ENCODE data around the gene NCKAP5.
A peak's percentile ranks its signal among the peaks of the same experiment; 100 is the strongest.

The NCKAP5 gene

DNA sequence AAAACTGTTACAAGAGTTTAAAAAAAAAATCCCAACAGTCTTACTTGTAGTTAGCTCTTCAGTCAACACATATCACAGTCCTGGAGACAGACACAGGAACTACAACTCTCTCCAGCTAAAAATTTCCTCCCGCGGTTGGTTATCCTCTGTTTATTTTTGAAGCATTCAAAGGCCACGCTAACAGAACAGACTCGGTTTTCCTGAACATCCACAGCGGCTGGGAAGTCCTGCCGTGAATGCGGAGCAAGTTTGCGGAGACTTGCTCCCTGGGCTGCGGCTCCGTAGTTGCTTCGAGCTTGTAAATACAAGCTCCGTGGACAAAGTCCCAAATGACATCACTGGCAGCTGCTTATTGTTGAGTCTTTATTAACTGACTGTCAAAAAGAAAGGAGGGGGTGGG is at the start of gene NCKAP5:
Gene NCKAP5 (minus strand): TSS at position 292 of the 400 bp plus-strand sequence. CDS start 50,937 bp downstream, outside the sequence.
- no peak for DNase-seq

DNA sequence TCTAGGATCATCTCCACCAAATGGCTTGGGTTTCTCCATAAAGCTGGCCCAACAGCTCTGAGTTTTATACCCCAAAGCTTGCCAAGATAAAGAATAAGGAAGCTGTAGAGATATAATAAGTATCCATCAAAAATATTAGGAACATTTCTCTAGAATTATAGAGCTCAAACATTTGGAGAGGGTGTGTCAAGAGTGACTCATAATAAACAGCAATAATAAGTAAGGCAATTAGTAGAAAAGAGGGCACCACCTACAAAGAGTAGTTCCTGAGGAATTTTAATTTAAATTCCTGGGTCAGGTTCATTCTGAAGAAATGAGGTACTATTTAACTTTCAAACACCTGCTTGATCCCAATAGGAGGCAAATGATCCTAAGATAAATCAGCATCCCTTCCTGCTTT is 41.4 kb upstream of the NCKAP5 start:
- DNase-seq = no peak

GRCh38 chr2:133608291-133608690 is 40.0 kb upstream of the NCKAP5 start:
- no peak for DNase-seq

DNA sequence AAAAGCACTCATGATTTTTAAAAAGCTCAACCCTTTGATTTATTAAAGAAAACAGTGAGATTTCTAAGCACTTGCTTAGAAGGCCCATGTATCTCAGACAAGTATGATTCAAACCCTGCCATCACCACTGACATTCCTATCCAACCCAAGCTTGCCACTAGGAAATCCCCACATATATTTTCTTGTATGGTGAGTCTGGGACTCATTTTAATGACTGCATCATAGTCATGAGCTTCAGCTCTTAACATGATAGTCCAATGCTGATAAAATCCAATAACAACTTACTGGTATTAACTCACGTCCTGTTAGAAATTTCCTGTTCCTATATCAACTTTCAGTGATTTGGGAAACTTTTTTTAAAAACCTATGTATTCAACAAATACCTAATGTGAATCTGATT is 39.4 kb upstream of the NCKAP5 start:
- DNase-seq = no peak

- no peak for DNase-seq
Measured at GRCh38 chr2:133606616-133607015, 38.4 kb upstream of the NCKAP5 start.

DNA sequence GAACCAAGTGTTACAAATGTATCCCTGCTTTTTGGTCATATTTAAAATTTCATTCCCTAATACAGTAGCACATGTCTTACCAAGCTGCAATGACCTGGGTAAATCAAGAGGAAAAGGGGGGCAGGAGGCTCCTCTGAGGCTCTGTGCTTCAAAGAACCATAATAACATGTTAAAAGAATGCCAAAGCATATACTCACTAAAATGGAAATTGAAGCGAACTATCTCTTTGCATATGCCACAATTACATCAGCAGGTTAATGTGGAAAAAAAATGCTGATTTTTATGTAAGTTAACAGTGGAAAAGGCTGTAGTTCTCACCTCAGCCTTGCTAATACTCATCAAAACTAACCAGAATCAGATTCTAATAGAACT is 37.5 kb upstream of the NCKAP5 start:
- no peak for DNase-seq

GRCh38 chr2:133605011-133605765 is 36.9 kb upstream of the NCKAP5 start:
- peak; percentile 59 for DNase-seq

- DNase-seq = no peak
Measured at GRCh38 chr2:133603109-133603508, 34.8 kb upstream of the NCKAP5 start.

DNA sequence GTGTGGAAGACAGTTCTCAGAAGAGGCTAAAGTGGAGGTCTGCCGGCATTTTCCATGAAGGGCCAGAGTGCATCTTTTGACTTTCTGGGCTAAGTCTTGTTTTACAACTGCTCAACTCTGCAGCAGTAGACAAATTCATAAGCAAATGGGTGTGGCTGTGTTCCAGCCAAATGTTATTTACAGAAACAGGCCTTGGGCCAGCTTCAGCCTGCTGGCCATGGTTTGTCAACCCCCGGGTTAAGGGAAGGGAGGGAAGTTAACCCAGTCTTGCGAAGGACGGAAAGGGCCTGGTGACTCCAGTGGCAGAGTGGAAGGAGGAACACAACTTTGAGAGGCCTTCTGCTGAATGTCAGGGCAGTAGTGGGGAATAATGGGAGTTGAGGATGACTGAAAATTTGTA is 34.3 kb upstream of the NCKAP5 start:
- DNase-seq = no peak

DNA sequence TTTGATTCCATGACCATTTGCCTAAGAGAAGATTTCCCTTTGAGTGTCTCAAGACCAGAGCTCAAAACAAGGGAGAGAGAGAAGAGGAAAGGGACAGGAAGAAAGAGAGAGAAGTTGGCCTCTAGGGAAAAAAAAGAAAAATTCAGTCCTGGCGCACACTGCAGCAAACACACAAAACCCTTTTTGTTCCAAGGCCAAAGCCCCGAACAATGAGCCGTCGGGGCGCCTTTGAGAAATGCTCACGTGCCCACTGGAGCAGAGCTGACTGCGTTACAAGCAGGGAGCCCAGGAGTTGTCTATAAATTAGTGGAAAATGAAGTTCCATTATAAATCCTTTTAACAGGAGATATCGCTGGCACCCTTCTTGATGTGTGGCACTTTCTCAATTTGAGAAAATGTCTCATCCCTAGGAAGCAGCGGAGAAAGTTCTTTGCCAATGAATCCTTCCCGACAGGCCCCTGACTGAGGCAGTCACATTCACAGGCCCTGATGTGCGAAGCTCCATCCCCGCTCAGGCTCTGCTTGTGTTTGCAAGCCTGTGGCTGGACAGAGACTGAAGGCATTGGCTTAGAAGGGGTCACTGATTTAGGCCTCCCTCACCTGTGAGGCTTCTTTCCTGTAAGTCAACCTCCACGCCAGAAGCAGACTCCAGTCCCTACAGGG is 32.1 kb upstream of the NCKAP5 start:
- no peak for DNase-seq

DNA sequence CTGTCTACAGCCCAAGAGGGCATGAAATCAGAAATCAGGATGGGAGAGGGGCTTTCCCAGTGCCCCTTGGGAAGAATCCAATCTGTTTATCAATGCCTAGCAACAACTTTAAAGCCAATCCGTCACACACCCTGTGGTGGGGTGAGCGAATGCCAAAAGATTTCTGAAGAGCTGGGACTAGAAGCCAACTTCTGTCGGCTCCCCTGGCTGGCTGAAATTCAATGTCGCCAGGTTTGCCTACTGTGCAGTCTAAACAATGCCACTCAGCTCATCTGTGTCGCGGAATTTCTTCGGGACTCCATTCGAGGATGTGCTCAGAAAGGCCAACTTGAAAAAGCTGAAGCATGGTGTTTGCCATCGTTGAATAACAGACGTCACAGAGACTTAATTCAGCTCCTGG is 31.5 kb upstream of the NCKAP5 start:
- DNase-seq = no peak

DNA sequence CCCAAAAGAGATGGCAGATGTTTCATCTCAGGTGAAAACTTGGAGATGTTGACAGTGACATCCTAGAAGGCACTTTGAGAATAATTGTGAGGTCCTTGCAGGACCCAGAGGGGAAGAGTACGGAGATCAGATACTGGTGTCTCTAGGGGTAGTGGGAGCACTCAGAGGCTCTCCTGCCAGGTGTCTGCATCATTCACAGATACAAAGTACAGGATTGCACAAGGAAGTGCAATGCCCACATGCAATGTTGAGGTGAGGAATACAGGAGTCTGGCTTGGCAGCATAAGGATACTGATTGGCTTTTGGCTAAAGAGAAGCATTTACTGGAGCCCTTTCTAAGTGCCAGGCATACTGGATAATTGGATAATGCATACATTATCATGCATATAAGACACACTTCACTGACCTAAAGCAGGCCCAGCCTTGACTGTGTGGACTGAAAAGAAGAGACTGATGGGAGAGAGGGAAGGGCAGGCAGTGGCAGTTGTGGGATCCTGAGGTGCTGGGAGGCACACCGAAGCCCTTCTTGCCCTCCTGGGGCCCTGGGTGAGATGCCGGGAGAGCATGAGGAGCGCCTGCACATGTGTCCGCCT is 31.0 kb upstream of the NCKAP5 start:
- no peak for DNase-seq

GRCh38 chr2:133598769-133599168 is 30.5 kb upstream of the NCKAP5 start:
- no peak for DNase-seq

DNA sequence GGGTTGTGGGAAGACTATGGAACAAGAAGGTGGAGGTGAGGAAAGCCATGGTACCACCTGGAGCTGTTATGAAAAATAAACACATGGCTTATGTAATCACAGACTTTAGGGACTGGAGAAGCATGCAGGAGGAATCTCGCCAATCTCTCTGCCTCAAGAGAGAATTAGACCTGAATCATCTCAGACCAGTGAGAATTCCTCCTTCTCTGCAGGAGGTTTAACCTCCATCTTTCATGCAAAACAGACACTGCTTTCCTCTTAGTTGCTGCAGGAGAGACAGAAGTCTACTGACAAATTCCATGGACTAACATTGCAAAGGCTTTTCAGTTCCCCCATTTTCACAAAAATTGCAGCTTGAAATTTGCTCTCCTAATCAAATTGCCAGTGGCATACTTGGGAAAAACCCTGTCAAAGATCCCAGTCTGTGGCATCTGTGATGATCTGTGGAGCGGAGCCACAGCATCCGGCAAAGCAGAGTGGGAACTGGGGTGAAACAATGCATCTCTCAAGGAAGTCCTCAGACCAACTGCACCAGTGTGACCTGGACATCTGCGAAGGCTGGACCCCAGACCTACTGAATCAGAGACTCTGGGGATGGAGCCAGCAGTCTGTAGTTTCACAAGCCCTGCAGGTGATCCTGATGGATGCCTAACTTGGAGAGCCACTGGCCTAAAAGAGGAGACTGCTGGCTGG is 28.6 kb upstream of the NCKAP5 start:
- no peak for DNase-seq

- DNase-seq = no peak
Measured at GRCh38 chr2:133591164-133591563, 22.9 kb upstream of the NCKAP5 start.

GRCh38 chr2:133589456-133589855 is 21.2 kb upstream of the NCKAP5 start:
- DNase-seq = no peak

DNA sequence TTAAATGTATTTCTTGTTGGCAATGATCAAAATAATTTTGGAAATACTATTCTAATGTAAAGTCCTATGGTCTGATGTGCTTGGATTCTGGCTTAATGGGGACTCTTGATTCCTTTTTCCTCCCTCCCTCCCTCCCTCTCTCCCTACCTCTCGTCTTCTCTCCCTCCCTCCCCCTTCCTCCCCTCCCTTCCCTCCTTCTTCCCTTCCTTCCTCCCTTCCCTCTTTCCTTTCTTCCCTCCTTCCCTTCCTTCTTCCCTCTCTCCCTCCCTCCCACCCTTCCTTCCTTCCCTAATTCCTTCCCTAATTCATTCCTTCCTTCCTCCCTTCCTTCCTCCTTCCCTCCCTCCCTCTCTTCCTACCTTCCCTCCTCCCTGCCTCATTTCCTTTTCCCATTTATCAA is 19.9 kb upstream of the NCKAP5 start:
- DNase-seq = no peak

DNA sequence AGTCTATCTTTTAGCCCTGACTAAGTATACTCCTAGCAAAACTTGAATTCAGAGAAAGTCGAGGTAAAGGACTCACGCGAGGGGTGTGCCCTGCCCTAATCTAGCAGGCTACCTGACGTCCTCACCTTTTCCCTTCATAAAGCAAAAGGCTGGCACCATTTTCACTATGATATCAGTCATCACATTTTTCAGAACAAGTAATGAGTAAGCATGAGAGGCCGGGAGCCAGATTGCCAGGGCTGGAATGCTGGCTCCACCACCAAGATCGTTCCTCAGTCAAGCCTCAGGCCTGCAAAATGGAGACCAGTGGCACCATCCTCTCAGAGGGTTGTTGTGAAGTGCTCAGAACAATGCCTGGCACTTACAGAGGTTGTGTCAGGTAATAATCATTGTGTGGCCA is 18.7 kb upstream of the NCKAP5 start:
- no peak for DNase-seq

DNA sequence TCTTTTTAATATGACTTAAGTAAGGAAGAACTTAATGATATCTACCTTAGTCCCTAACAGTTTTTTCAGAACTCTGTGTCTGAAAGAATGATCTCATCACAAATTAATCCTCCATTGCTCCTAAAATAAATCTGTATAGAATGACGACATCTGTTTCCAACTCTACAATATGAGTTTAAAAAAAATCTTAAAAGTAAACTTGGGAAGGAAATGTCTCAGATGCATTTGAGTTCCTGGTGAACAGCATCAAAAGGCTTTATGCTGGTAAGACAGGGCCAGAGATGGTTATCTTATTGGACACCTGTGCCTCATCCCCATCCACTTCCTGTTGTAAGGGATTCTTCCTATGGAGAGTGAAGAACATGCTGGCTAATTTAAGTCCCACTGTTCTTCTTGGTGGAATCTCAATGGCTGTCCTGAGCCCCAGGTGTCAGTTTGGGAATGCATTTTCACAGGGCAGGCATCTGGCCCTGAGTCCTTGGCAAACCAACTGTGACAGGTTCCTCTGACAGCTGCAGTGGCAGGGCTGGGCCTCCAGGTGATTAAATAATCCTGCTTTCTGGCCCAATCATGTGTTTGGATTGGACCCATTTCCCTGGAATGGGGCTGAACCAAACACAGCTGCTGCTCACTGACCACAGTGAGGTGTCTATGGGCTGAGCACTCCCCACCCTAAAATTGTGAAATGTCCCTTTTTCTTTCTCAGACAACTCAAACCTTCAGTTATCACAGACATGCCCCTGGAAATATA is 12.9 kb upstream of the NCKAP5 start:
- no peak for DNase-seq

GRCh38 chr2:133579274-133579673 is 11.0 kb upstream of the NCKAP5 start:
- no peak for DNase-seq

DNA sequence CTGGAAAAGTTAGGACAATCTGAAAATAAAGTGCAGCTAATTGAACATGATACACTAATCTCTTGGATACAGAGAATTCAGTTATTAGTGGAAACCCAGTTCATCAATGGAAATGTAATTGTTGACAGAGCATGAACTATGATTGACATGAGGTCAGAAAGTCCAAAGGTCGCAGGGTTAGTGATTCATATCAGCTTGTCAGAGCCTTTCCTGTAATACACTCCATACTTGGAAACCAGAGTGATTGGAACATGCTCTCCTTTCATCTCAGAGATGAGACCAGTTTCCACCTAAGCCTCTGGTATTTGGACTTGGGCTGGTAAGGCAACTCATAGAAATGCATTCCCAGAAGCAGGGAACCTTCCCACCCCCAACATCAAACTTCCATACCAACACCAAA is 8.5 kb upstream of the NCKAP5 start:
- no peak for DNase-seq

GRCh38 chr2:133574620-133575019 is 6.4 kb upstream of the NCKAP5 start:
- no peak for DNase-seq

- DNase-seq = no peak
Measured at GRCh38 chr2:133574186-133574585, 5.9 kb upstream of the NCKAP5 start.
